Activated CD4-positive, CD25-positive, alpha-beta regulatory T cell treated with anti-CD3 and anti-CD28 coated beads, Interleukin-2, amount 50 U/mL, for 16 hours (primary cell): Measurements from ENCODE around the gene PASD1.

ENCODE experiments used
- DNase-seq: peaks from one replicate; pipeline ENCODE4 v3.0.0-alpha.2; 2020; ENCODE audit warnings: low read depth, low spot score

The PASD1 gene

GRCh38 chrX:151701071-151701470, 137.6 kb downstream of the PASD1 start:
- DNase-seq: no peak

- no peak for DNase-seq
Observed at GRCh38 chrX:151701531-151701930, 138.1 kb downstream of the PASD1 start.

GRCh38 chrX:151702026-151702714, 138.7 kb downstream of the PASD1 start:
- no peak for DNase-seq

- DNase-seq: no peak
Observed at GRCh38 chrX:151702741-151703340, 139.4 kb downstream of the PASD1 start.

GRCh38 chrX:151703487-151703886, 140.0 kb downstream of the PASD1 start:
- no peak for DNase-seq

GRCh38 chrX:151704041-151704663, 140.7 kb downstream of the PASD1 start:
- DNase-seq: no peak

GRCh38 chrX:151708821-151709220, 145.3 kb downstream of the PASD1 start:
- DNase-seq: no peak

GRCh38 chrX:151710457-151710856, 147.0 kb downstream of the PASD1 start:
- DNase-seq: no peak

- DNase-seq: no peak
Observed at GRCh38 chrX:151711154-151711553, 147.7 kb downstream of the PASD1 start.

- no peak for DNase-seq
Observed at GRCh38 chrX:151711787-151712186, 148.3 kb downstream of the PASD1 start.

GRCh38 chrX:151712253-151712652, 148.8 kb downstream of the PASD1 start:
- DNase-seq: no peak

GRCh38 chrX:151713849-151714248, 150.4 kb downstream of the PASD1 start:
- no peak for DNase-seq

GRCh38 chrX:151714362-151714761, 150.9 kb downstream of the PASD1 start:
- DNase-seq: no peak

GRCh38 chrX:151715752-151716151, 152.3 kb downstream of the PASD1 start, which contains the start of gene FATE1:
Gene FATE1, plus strand, starts transcription at chrX:151716035. Its CDS starts 85 bp downstream, at chrX:151716120.
- no peak for DNase-seq

- no peak for DNase-seq
Observed at GRCh38 chrX:151722241-151722846, 158.9 kb downstream of the PASD1 start.

GRCh38 chrX:151723156-151723760, 159.8 kb downstream of the PASD1 start:
- no peak for DNase-seq

GRCh38 chrX:151724563-151725337, 161.3 kb downstream of the PASD1 start:
- no peak for DNase-seq

- DNase-seq: no peak
Observed at GRCh38 chrX:151725338-151725614, 161.8 kb downstream of the PASD1 start.
